Gastroesophageal sphincter (tissue), 4 donors: ENCODE data around the gene ERVH48-1. TPM values are rescaled to one million over a fixed set of nuclear protein-coding genes. Genes with fewer than 3 reads are reported as not detected.

Source experiments
- ATAC-seq: fragments of 150-250 bp; one replicate; pipeline ENCODE4 v1.9.1; 2016; ENCODE audit warnings: mild to moderate bottlenecking, moderate library complexity
- H3K27ac ChIP-seq, 4 donors: fragments of 200-600 bp; sonication (generic) in 3 of 4; 1 replicate in 3 of 4; 2 replicates in 1 of 4; pipeline ENCODE4 v1.5.1; 2016 to 2019
- H3K27me3 ChIP-seq: fragments of 200-600 bp; sonication (generic); one replicate; pipeline ENCODE4 v1.5.1; 2019
- H3K36me3 ChIP-seq, 2 donors: fragments of 200-600 bp; sonication (generic); one replicate each; pipeline ENCODE4 v1.5.1; 2019; ENCODE audit warnings: control low read depth in 1 of 2
- H3K4me1 ChIP-seq, 3 donors: fragments of 200-600 bp; sonication (generic); 1 replicate in 2 of 3; 2 replicates in 1 of 3; pipeline ENCODE4 v1.5.1; 2016 to 2019; ENCODE audit warnings: control low read depth in 2 of 3
- H3K4me3 ChIP-seq, 2 donors: fragments of 200-600 bp; sonication (generic); one replicate each; pipeline ENCODE4 v1.5.1; 2019; ENCODE audit warnings: mild to moderate bottlenecking in 1 of 2, moderate library complexity in 1 of 2
- H3K9me3 ChIP-seq, 3 donors: fragments of 200-600 bp; sonication (generic); one replicate each; pipeline ENCODE4 v1.5.1; 2017 to 2019; ENCODE audit warnings: control low read depth in 2 of 3
- CTCF ChIP-seq, 4 experiments: fragments of 200-600 bp in 2 of 4; fragments of 450-650 bp in 2 of 4; sonication (generic) in 1 of 4; IDR thresholded peaks; one replicate each; pipeline ENCODE4 v1.5.1; 2017 to 2019; ENCODE audit warnings: antibody characterized with exemption in 4 of 4, mild to moderate bottlenecking in 2 of 4, moderate library complexity in 2 of 4
- EP300 ChIP-seq: sonication (generic); formaldehyde crosslinking; IDR thresholded peaks from one replicate; pipeline ENCODE4 v1.6.1; 2017; ENCODE audit warnings: antibody characterized with exemption, mild to moderate bottlenecking
- POLR2A ChIP-seq, 2 donors: fragments of 450-650 bp; IDR thresholded peaks; one replicate each; pipeline ENCODE4 v1.6.1; 2017; ENCODE audit warnings: antibody characterized with exemption in 2 of 2, mild to moderate bottlenecking in 2 of 2, moderate library complexity in 1 of 2
- POLR2AphosphoS5 ChIP-seq: sonication (generic); formaldehyde crosslinking; IDR thresholded peaks from one replicate; pipeline ENCODE4 v1.6.1; 2017; ENCODE audit warnings: antibody characterized with exemption
- WGBS, 2 donors: methylation state at CpG; one replicate each; pipeline ENCODE4 v1.1.5; 2018; ENCODE audit warnings: low coverage in 1 of 2; 5-methylcytosine and 5-hydroxymethylcytosine counted together
- total RNA-seq, 4 donors: library from RNA; depleted of rRNA; stranded (reverse); fragments of >200 nt; gene quantifications; one replicate each; pipeline ENCODE4 v1.1.0, GENCODE V29; 2016

Gene ERVH48-1
- not detected for total RNA-seq

GRCh38 chr21:42925114-42925926, at the start of gene ERVH48-1:
TSS of gene ERVH48-1 (minus strand) at chr21:42925630. CDS start at chr21:42919006, 6,624 bp downstream.
- peaks cover 0 to 12% (median 0%) of the 10 kb centered on the region in 3 donors for H3K4me1 ChIP-seq
- no peaks in the 10 kb centered on the region for H3K36me3 ChIP-seq
- no peak within 1 kb of the TSS for H3K27ac ChIP-seq
- no peak within 1 kb of the TSS for H3K4me3 ChIP-seq
- TF ChIP-seq POLR2AphosphoS5: no peak
- TF ChIP-seq EP300: no peak
- no peak for TF ChIP-seq POLR2A (IDR thresholded peaks at IDR 0.05)
- TF ChIP-seq CTCF (IDR thresholded peaks at IDR 0.05): no peak
- no peaks in the 10 kb centered on the region for H3K9me3 ChIP-seq
- no peak for ATAC-seq
- 67 to 87% methylated on average over 6 to 9 of the region's 29 CpGs for WGBS, 2 donors
- H3K27me3 ChIP-seq: no peaks in the 10 kb centered on the region

GRCh38 chr21:42973991-42974831, 48.8 kb upstream of the ERVH48-1 start, which contains the start of gene PKNOX1:
TSS of gene PKNOX1 (plus strand) at chr21:42974562. CDS start at chr21:43004382, 29,820 bp downstream.
- peak; percentile 94 for ATAC-seq
- no CpG with 5 or more reads among the region's 106 CpGs for WGBS, 2 donors
- Histone ChIP-seq H3K36me3 (no peaks in the 10 kb centered on the region), H3K27ac (peak within 1 kb of the TSS; percentile 90 to 100 (median 100)), H3K27me3 (no peaks in the 10 kb centered on the region), H3K9me3 (no peaks in the 10 kb centered on the region), H3K4me3 (peak within 1 kb of the TSS; percentile 62 to 77), H3K4me1 (peaks cover 0 to 25% (median 9%) of the 10 kb centered on the region in 3 donors)
- no peak for TF ChIP-seq EP300
- peak; percentile 53 for TF ChIP-seq POLR2AphosphoS5
- peak; percentile 59 to 72 for TF ChIP-seq POLR2A (IDR thresholded peaks at IDR 0.05)
- peak in 1 of 4 experiments; percentile 34 for TF ChIP-seq CTCF (IDR thresholded peaks at IDR 0.05)

- no peak for TF ChIP-seq POLR2AphosphoS5
- TF ChIP-seq CTCF (IDR thresholded peaks at IDR 0.05): peak in 2 of 4 experiments; percentile 9 to 35
- H3K4me3 ChIP-seq: peak overlapping the region; percentile 31 to 77
- H3K9me3 ChIP-seq: no peaks in the 10 kb centered on the region
- WGBS, 2 donors: 80 to 89% methylated on average over 1 to 5 of the region's 19 CpGs
- H3K4me1 ChIP-seq: peaks cover 0 to 25% (median 9%) of the 10 kb centered on the region in 3 donors
- no peaks in the 10 kb centered on the region for H3K36me3 ChIP-seq
- peak overlapping the region; percentile 27 to 100 (median 100) for H3K27ac ChIP-seq
- no peak for ATAC-seq
- no peaks in the 10 kb centered on the region for H3K27me3 ChIP-seq
Observed at GRCh38 chr21:42973309-42973990, 48.0 kb upstream of the ERVH48-1 start.

GRCh38 chr21:42971897-42972275, 46.5 kb upstream of the ERVH48-1 start:
- H3K4me1 ChIP-seq: peaks cover 0 to 22% (median 9%) of the 10 kb centered on the region in 3 donors
- no peaks in the 10 kb centered on the region for H3K36me3 ChIP-seq
- TF ChIP-seq CTCF (IDR thresholded peaks at IDR 0.05) (no peak), POLR2AphosphoS5 (no peak), EP300 (no peak), POLR2A (IDR thresholded peaks at IDR 0.05) (no peak)
- ATAC-seq: no peak
- WGBS, 2 donors: 80% methylated on average over 1 of the region's 3 CpGs; no CpG with 5 or more reads in 1 of the 2 donors
- no peaks in the 10 kb centered on the region for H3K9me3 ChIP-seq
- no peak overlapping the region for H3K4me3 ChIP-seq
- H3K27me3 ChIP-seq: no peaks in the 10 kb centered on the region
- H3K27ac ChIP-seq: no peak overlapping the region
